GM23338 (cell line): ENCODE measurements around the gene SLC23A2. TPM values are rescaled to one million over a fixed set of nuclear protein-coding genes. Genes with fewer than 3 reads are reported as not detected.

Experiments
- ATAC-seq: fragments of 200-7000 bp; cut with Tn5 transposase; 3 replicates; pipeline ENCODE4 v1.9.1; 2020
- DNase-seq: peaks from one replicate; pipeline ENCODE4 v3.0.0-alpha.2; 2015; ENCODE audit warnings: low spot score
- H2AFZ ChIP-seq: fragments of 200-600 bp; sonication (generic); 2 replicates; pipeline ENCODE4 v1.8.0; 2016; ENCODE audit warnings: antibody characterized with exemption, mild to moderate bottlenecking, moderate library complexity
- H3F3A ChIP-seq: fragments of 200-600 bp; sonication (generic); replicated peaks from 2 replicates; pipeline ENCODE4 v1.8.0; 2017; ENCODE audit warnings: antibody characterized with exemption, mixed run types, low read depth
- H3K27ac ChIP-seq: fragments of 200-600 bp; sonication (generic); 2 replicates; pipeline ENCODE4 v1.6.1; 2016; ENCODE audit warnings: low read depth
- H3K27me3 ChIP-seq: fragments of 200-600 bp; sonication (generic); 2 replicates; pipeline ENCODE4 v1.8.0; 2016; ENCODE audit warnings: mild to moderate bottlenecking, mixed run types, moderate library complexity; ENCODE audit not compliant: insufficient read depth
- H3K36me3 ChIP-seq: fragments of 200-600 bp; sonication (generic); 2 replicates; pipeline ENCODE4 v1.8.0; 2016; ENCODE audit warnings: mild to moderate bottlenecking; ENCODE audit not compliant: insufficient read depth
- H3K4me1 ChIP-seq: fragments of 200-600 bp; sonication (generic); 2 replicates; pipeline ENCODE4 v1.8.0; 2016; ENCODE audit warnings: mild to moderate bottlenecking, moderate library complexity; ENCODE audit not compliant: insufficient read depth
- H3K4me2 ChIP-seq: fragments of 200-600 bp; sonication (generic); 2 replicates; pipeline ENCODE4 v1.7.1; 2017; ENCODE audit warnings: mixed run types
- H3K4me3 ChIP-seq: fragments of 200-600 bp; sonication (generic); 2 replicates; pipeline ENCODE4 v1.6.1; 2016; ENCODE audit warnings: mixed run types
- H3K79me2 ChIP-seq: fragments of 200-600 bp; sonication (generic); replicated peaks from 2 replicates; pipeline ENCODE4 v1.8.0; 2017; ENCODE audit warnings: mild to moderate bottlenecking; ENCODE audit not compliant: insufficient read depth
- H3K9me2 ChIP-seq: fragments of 200-600 bp; sonication (generic); 2 replicates; pipeline ENCODE4 v1.8.0; 2017; ENCODE audit not compliant: insufficient read depth
- H4K20me1 ChIP-seq: fragments of 200-600 bp; sonication (generic); replicated peaks from 2 replicates; pipeline ENCODE4 v1.8.0; 2017; ENCODE audit warnings: mild to moderate bottlenecking; ENCODE audit not compliant: insufficient read depth
- H3K27ac Mint-ChIP-seq: 2 replicates; pipeline ENCODE4 v1.8.0; 2020; ENCODE audit warnings: inconsistent platforms, mild to moderate bottlenecking, moderate library complexity, mixed read lengths
- H3K27me3 Mint-ChIP-seq: 3 replicates; pipeline ENCODE4 v1.8.0; 2022; ENCODE audit warnings: low read depth, mild to moderate bottlenecking, moderate library complexity, mixed read lengths, inconsistent platforms; ENCODE audit not compliant: insufficient read depth, poor library complexity
- H3K36me3 Mint-ChIP-seq: 3 replicates; pipeline ENCODE4 v1.8.0; 2021; ENCODE audit warnings: low read depth, mild to moderate bottlenecking, inconsistent platforms, moderate library complexity, mixed read lengths
- H3K4me1 Mint-ChIP-seq: 3 replicates; pipeline ENCODE4 v1.8.0; 2020; ENCODE audit warnings: mild to moderate bottlenecking, inconsistent platforms, mixed read lengths
- H3K4me3 Mint-ChIP-seq: 3 replicates; pipeline ENCODE4 v1.8.0; 2021; ENCODE audit warnings: moderate library complexity, mild to moderate bottlenecking, inconsistent platforms, mixed read lengths
- H3K9me3 Mint-ChIP-seq: 3 replicates; pipeline ENCODE4 v1.8.0; 2020; ENCODE audit warnings: moderate library complexity, mild to moderate bottlenecking, inconsistent platforms, mixed read lengths
- ETS1 ChIP-seq: IDR thresholded peaks from 2 replicates; pipeline ENCODE4 v1.6.1; 2016; ENCODE audit warnings: antibody characterized with exemption
- JUNB ChIP-seq: IDR thresholded peaks from one replicate; pipeline ENCODE4 v1.6.1; 2016; ENCODE audit warnings: antibody characterized with exemption; ENCODE audit not compliant: unreplicated experiment
- STAT1 ChIP-seq: IDR thresholded peaks from one replicate; pipeline ENCODE4 v1.6.1; 2016; ENCODE audit warnings: antibody characterized with exemption; ENCODE audit not compliant: unreplicated experiment
- ZNF331 ChIP-seq: fragments of 250-450 bp; sonication (Bioruptor Pico); IDR thresholded peaks from 2 replicates; pipeline ENCODE4 v1.5.0; 2020; ENCODE audit warnings: low read depth, mild to moderate bottlenecking, moderate library complexity
- polyA plus RNA-seq: library from polyadenylated mRNA; unstranded; fragments of >200 nt; fragmentation: Nextera tagmentation; extraction: Ambion mirVana; gene quantifications from 2 replicates; pipeline ENCODE4 v1.2.1, GENCODE V29; 2016
- total RNA-seq: library from RNA; depleted of rRNA; stranded (reverse); fragments of >200 nt; shearing (Covaris generic); gene quantifications from 2 replicates; pipeline ENCODE4 v1.2.3, GENCODE V29; 2014
- TF ChIP-seq, protein P1 (sequence below): fragments of 250-450 bp; sonication (Bioruptor Pico); IDR thresholded peaks from 2 replicates; pipeline ENCODE4 v1.5.0; 2020; ENCODE audit warnings: mild to moderate bottlenecking, moderate library complexity

Gene SLC23A2
- total and polyA plus RNA-seq, 2 experiments from 2014 or later: 4.4 to 20.2 TPM

DNA sequence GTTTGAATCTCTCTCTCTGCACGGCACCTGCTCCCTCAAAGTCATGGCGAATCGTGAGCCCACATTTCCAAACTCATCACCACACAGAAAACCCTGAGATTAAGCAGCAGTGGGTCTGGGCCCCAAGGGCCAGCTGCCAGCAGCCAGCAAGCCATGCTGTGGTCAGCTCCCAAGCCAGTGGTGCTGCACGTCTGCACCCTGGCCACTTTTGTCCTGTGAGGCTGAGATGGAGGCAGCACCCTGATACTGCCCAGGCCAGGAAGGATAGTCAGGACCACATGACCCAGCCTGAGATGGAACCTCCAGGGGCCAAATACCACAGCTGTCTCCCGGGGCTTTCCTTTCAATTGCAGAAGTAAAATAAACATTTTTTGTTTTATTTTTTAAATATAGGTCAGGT, 185.7 kb downstream of the SLC23A2 start (continued):
- TF ChIP-seq, protein P1, sequence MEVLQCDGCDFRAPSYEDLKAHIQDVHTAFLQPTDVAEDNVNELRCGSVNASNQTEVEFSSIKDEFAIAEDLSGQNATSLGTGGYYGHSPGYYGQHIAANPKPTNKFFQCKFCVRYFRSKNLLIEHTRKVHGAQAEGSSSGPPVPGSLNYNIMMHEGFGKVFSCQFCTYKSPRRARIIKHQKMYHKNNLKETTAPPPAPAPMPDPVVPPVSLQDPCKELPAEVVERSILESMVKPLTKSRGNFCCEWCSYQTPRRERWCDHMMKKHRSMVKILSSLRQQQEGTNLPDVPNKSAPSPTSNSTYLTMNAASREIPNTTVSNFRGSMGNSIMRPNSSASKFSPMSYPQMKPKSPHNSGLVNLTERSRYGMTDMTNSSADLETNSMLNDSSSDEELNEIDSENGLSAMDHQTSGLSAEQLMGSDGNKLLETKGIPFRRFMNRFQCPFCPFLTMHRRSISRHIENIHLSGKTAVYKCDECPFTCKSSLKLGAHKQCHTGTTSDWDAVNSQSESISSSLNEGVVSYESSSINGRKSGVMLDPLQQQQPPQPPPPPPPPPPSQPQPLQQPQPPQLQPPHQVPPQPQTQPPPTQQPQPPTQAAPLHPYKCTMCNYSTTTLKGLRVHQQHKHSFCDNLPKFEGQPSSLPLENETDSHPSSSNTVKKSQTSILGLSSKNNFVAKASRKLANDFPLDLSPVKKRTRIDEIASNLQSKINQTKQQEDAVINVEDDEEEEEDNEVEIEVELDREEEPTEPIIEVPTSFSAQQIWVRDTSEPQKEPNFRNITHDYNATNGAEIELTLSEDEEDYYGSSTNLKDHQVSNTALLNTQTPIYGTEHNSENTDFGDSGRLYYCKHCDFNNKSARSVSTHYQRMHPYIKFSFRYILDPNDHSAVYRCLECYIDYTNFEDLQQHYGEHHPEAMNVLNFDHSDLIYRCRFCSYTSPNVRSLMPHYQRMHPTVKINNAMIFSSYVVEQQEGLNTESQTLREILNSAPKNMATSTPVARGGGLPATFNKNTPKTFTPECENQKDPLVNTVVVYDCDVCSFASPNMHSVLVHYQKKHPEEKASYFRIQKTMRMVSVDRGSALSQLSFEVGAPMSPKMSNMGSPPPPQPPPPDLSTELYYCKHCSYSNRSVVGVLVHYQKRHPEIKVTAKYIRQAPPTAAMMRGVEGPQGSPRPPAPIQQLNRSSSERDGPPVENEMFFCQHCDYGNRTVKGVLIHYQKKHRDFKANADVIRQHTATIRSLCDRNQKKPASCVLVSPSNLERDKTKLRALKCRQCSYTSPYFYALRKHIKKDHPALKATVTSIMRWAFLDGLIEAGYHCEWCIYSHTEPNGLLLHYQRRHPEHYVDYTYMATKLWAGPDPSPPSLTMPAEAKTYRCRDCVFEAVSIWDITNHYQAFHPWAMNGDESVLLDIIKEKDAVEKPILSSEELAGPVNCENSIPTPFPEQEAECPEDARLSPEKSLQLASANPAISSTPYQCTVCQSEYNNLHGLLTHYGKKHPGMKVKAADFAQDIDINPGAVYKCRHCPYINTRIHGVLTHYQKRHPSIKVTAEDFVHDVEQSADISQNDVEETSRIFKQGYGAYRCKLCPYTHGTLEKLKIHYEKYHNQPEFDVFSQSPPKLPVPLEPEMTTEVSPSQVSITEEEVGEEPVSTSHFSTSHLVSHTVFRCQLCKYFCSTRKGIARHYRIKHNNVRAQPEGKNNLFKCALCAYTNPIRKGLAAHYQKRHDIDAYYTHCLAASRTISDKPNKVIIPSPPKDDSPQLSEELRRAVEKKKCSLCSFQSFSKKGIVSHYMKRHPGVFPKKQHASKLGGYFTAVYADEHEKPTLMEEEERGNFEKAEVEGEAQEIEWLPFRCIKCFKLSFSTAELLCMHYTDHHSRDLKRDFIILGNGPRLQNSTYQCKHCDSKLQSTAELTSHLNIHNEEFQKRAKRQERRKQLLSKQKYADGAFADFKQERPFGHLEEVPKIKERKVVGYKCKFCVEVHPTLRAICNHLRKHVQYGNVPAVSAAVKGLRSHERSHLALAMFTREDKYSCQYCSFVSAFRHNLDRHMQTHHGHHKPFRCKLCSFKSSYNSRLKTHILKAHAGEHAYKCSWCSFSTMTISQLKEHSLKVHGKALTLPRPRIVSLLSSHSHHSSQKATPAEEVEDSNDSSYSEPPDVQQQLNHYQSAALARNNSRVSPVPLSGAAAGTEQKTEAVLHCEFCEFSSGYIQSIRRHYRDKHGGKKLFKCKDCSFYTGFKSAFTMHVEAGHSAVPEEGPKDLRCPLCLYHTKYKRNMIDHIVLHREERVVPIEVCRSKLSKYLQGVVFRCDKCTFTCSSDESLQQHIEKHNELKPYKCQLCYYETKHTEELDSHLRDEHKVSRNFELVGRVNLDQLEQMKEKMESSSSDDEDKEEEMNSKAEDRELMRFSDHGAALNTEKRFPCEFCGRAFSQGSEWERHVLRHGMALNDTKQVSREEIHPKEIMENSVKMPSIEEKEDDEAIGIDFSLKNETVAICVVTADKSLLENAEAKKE (CRISPR knock-in tag): no peak
- TF ChIP-seq ZNF331: no peak
- no peak for TF ChIP-seq ETS1
- TF ChIP-seq JUNB: no peak

GRCh38 chr20:4814696-4815252, 186.5 kb downstream of the SLC23A2 start:
- peaks cover 31% of the 10 kb centered on the region for H3K4me1 Mint-ChIP-seq
- no peak overlapping the region for H3K4me3 Mint-ChIP-seq
- DNase-seq (no peak), ATAC-seq (no peak)
- H3K27me3 Mint-ChIP-seq: peaks cover 12% of the 10 kb centered on the region
- Histone ChIP-seq H3K4me1 (peaks cover 7% of the 10 kb centered on the region), H3K4me3 (no peak overlapping the region), H3K27me3 (no peaks in the 10 kb centered on the region), H3K79me2 (no peaks in the 10 kb centered on the region), H3K27ac (no peak overlapping the region), H3K9me2 (0 out of 2 replicates have a peak, but pooled peaks cover 4% of the 10 kb centered on the region), H2AFZ (no peak overlapping the region), H3K36me3 (no peaks in the 10 kb centered on the region), H3K4me2 (no peak overlapping the region), H3F3A (no peaks in the 10 kb centered on the region), H4K20me1 (no peaks in the 10 kb centered on the region)
- H3K9me3 Mint-ChIP-seq: no peaks in the 10 kb centered on the region; the same call in 2 of the 3 replicates
- H3K27ac Mint-ChIP-seq: peak overlapping the region; percentile 27
- TF ChIP-seq ZNF331: no peak
- no peak for TF ChIP-seq STAT1
- peaks cover 8% of the 10 kb centered on the region; the same call in 2 of the 3 replicates for H3K36me3 Mint-ChIP-seq
